GM21737 (cell line): ENCODE measurements around the gene OR10J5.
"Not testable (repeated sequence)": the region's sequence is repeated elsewhere in the genome, so short reads cannot be mapped to it uniquely, and the experiment has no call there.

ENCODE experiments used
- ATAC-seq: cut with Tn5 transposase; IDR thresholded peaks from one replicate; pipeline ENCODE4 v1.9.1; 2021; ENCODE audit warnings: mild to moderate bottlenecking, moderate library complexity; ENCODE audit not compliant: unreplicated experiment

The OR10J5 gene

GRCh38 chr1:159535907-159536306 lies at the start of gene OR10J5:
TSS of gene OR10J5 (minus strand) at chr1:159536007. CDS start at chr1:159536007, 0 bp downstream.
- ATAC-seq = no peak

GRCh38 chr1:159584536-159584935 lies 48.7 kb upstream of the OR10J5 start:
- no peak for ATAC-seq

GRCh38 chr1:159581422-159581821 lies 45.6 kb upstream of the OR10J5 start:
- no peak for ATAC-seq

GRCh38 chr1:159580340-159580739 lies 44.5 kb upstream of the OR10J5 start:
- no peak for ATAC-seq

GRCh38 chr1:159577446-159577845 lies 41.6 kb upstream of the OR10J5 start:
- no peak for ATAC-seq

- ATAC-seq = no peak
Observed at GRCh38 chr1:159562680-159563079, 26.9 kb upstream of the OR10J5 start.

- ATAC-seq = no peak
Observed at GRCh38 chr1:159561497-159561896, 25.7 kb upstream of the OR10J5 start.

- ATAC-seq = no peak
Observed at GRCh38 chr1:159560599-159560998, 24.8 kb upstream of the OR10J5 start.

GRCh38 chr1:159556931-159557369 lies 21.1 kb upstream of the OR10J5 start:
- ATAC-seq = no peak

GRCh38 chr1:159554696-159555095 lies 18.9 kb upstream of the OR10J5 start:
- ATAC-seq = no peak

GRCh38 chr1:159554261-159554660 lies 18.5 kb upstream of the OR10J5 start:
- no peak for ATAC-seq

GRCh38 chr1:159548126-159548525 lies 12.3 kb upstream of the OR10J5 start:
- no peak for ATAC-seq

GRCh38 chr1:159532922-159533321 lies 2.9 kb downstream of the OR10J5 start:
- ATAC-seq = no peak

- ATAC-seq = not testable (repeated sequence)
Observed at GRCh38 chr1:159524792-159525191, 11.0 kb downstream of the OR10J5 start.

- ATAC-seq = no peak
Observed at GRCh38 chr1:159510229-159510541, 25.6 kb downstream of the OR10J5 start.

GRCh38 chr1:159509440-159510228 lies 26.2 kb downstream of the OR10J5 start:
- ATAC-seq = no peak

- ATAC-seq = no peak
Observed at GRCh38 chr1:159508951-159509350, 26.9 kb downstream of the OR10J5 start.

- ATAC-seq = no peak
Observed at GRCh38 chr1:159505676-159506075, 30.1 kb downstream of the OR10J5 start.

- ATAC-seq = no peak
Observed at GRCh38 chr1:159501082-159501481, 34.7 kb downstream of the OR10J5 start.

- not testable (repeated sequence) for ATAC-seq
Observed at GRCh38 chr1:159494513-159495210, 41.1 kb downstream of the OR10J5 start.

- ATAC-seq = no peak
Observed at GRCh38 chr1:159493354-159493753, 42.5 kb downstream of the OR10J5 start.

- ATAC-seq = no peak
Observed at GRCh38 chr1:159492575-159493323, 43.1 kb downstream of the OR10J5 start.
